ENCODE results near the gene HIPK3.

The HIPK3 gene

GRCh38 chr11:33399421-33399820, 142.2 kb downstream of the HIPK3 start:
- DNase-seq: no peak

DNA sequence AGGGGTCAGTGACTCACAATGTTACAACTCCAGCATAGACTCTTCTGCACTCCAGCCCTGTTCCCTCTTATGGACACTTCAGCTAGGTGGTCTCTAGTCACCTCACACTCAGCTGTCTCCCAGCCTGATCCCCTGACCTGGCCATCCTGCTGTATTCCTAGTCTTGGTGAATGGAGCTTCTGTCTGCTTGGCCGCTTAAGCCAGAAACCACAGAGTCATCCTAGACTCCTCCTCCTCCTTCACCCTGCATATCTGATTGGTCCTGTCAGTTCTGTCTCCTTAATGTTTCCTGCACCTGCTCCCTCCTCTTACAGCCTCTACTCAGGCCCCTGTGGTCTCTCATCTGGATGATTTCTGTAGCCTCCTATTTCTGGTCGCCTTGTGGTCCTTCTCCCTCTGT, 144.9 kb downstream of the HIPK3 start:
- peak in 2 of 3 experiments; percentile 21 to 82 for DNase-seq

DNA sequence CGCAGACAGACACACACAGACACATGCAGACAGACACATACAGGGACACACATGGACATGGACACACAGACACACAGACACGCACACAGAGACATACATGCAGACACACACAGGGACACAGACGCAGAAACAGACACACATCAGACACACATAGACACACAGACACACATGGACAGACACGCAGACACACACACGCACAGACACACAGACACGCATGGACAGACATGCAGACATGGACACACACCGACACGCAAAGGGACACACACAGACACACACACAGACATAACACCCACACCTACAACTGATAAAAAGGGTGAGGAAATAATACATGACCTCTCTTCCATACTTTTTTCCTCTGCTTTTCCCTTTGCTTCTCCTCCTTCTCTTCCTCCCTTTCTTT, 146.2 kb downstream of the HIPK3 start:
- no peak for DNase-seq

- DNase-seq: no peak
Observed at GRCh38 chr11:33405834-33406602, 148.8 kb downstream of the HIPK3 start.

Measured in NCI-H1417 (cell line).